HS-5 (cell line): ENCODE measurements around the gene SRP68.
A peak's percentile ranks its signal among the peaks of the same experiment; 100 is the strongest.

ENCODE experiments used
- DNase-seq: peaks from one replicate; pipeline ENCODE4 v3.0.0-alpha.2; 2012; ENCODE audit warnings: low read depth

SRP68 gene

GRCh38 chr17:76072148-76072858, at the start of gene SRP68:
Gene SRP68, minus strand, starts transcription at chr17:76072517. Its CDS starts 26 bp downstream, at chr17:76072491.
- DNase-seq, result peak; percentile 58

- DNase-seq, result no peak
These were observed 49.7 kb upstream of the SRP68 start for GRCh38 chr17:76121932-76122430.

GRCh38 chr17:76120658-76121008, 48.3 kb upstream of the SRP68 start:
- DNase-seq, result no peak

GRCh38 chr17:76119409-76120371, 47.4 kb upstream of the SRP68 start:
- DNase-seq, result no peak

- no peak for DNase-seq
These were observed 42.9 kb upstream of the SRP68 start for GRCh38 chr17:76115138-76115754.

- no peak for DNase-seq
These were observed 39.6 kb upstream of the SRP68 start for GRCh38 chr17:76111956-76112355.

GRCh38 chr17:76107509-76107908, 35.2 kb upstream of the SRP68 start:
- DNase-seq, result no peak

- no peak for DNase-seq
These were observed 34.4 kb upstream of the SRP68 start for GRCh38 chr17:76106703-76107102.

- no peak for DNase-seq
These were observed 32.5 kb upstream of the SRP68 start for GRCh38 chr17:76104896-76105231.

- no peak for DNase-seq
These were observed 32.0 kb upstream of the SRP68 start for GRCh38 chr17:76104140-76104895.

GRCh38 chr17:76103274-76104139, 31.2 kb upstream of the SRP68 start, which contains the start of gene EXOC7:
Gene EXOC7, minus strand, starts transcription at chr17:76103787. Its CDS starts 95 bp downstream, at chr17:76103692.
- peak; percentile 64 for DNase-seq

- DNase-seq, result no peak
These were observed 30.6 kb upstream of the SRP68 start for GRCh38 chr17:76102944-76103273.

GRCh38 chr17:76097716-76098295, 25.5 kb upstream of the SRP68 start:
- DNase-seq, result no peak

- no peak for DNase-seq
These were observed 23.6 kb upstream of the SRP68 start for GRCh38 chr17:76095943-76096342.

GRCh38 chr17:76094046-76094445, 21.7 kb upstream of the SRP68 start:
- no peak for DNase-seq

GRCh38 chr17:76092526-76093413, 20.5 kb upstream of the SRP68 start:
- no peak for DNase-seq

- no peak for DNase-seq
These were observed 19.4 kb upstream of the SRP68 start for GRCh38 chr17:76091526-76092286.

- no peak for DNase-seq
These were observed 18.3 kb upstream of the SRP68 start for GRCh38 chr17:76090517-76091129.
